Brain microvascular endothelial cell (primary cell): ENCODE data around the gene SLC39A7.

ENCODE experiments used
- DNase-seq: peaks from one replicate; pipeline ENCODE4 v3.0.0-alpha.2; 2020
- H3K27ac ChIP-seq: fragments of 250-450 bp; sonication (Bioruptor Pico); 2 replicates; pipeline ENCODE4 v1.5.1; 2020; ENCODE audit warnings: mild to moderate bottlenecking, moderate library complexity
- H3K27me3 ChIP-seq: fragments of 250-450 bp; sonication (Bioruptor Pico); replicated peaks from 2 replicates; pipeline ENCODE4 v1.5.1; 2020; ENCODE audit warnings: mild to moderate bottlenecking
- H3K36me3 ChIP-seq: fragments of 250-450 bp; sonication (Bioruptor Pico); replicated peaks from 2 replicates; pipeline ENCODE4 v1.5.1; 2020; ENCODE audit warnings: mild to moderate bottlenecking
- H3K4me3 ChIP-seq: 2 replicates; pipeline ENCODE4 v1.5.1; 2011; ENCODE audit warnings: low read depth, mild to moderate bottlenecking, control low read depth, low read length, moderate library complexity
- in situ Hi-C: cut with HindIII; loops from 2 replicates; pipeline ENCODE4 v1.10.0; 2017; ENCODE audit warnings: low sequenced_read_pairs, low pct_ligation_motif_present
- TF ChIP-seq, protein P1 (sequence below): IDR thresholded peaks from 2 replicates; pipeline ENCODE4 v1.5.1; 2011; ENCODE audit warnings: low read depth, mild to moderate bottlenecking, moderate library complexity, low read length, control low read depth, inconsistent platforms; ENCODE audit errors: missing control alignments

The SLC39A7 gene

GRCh38 chr6:33164665-33165373, 35.8 kb upstream of the SLC39A7 start:
- no peaks in the 10 kb centered on the region for H3K27me3 ChIP-seq
- no peak overlapping the region for H3K4me3 ChIP-seq
- H3K36me3 ChIP-seq, result no peaks in the 10 kb centered on the region
- DNase-seq, result no peak
- H3K27ac ChIP-seq, result no peak overlapping the region
- TF ChIP-seq, protein P1, sequence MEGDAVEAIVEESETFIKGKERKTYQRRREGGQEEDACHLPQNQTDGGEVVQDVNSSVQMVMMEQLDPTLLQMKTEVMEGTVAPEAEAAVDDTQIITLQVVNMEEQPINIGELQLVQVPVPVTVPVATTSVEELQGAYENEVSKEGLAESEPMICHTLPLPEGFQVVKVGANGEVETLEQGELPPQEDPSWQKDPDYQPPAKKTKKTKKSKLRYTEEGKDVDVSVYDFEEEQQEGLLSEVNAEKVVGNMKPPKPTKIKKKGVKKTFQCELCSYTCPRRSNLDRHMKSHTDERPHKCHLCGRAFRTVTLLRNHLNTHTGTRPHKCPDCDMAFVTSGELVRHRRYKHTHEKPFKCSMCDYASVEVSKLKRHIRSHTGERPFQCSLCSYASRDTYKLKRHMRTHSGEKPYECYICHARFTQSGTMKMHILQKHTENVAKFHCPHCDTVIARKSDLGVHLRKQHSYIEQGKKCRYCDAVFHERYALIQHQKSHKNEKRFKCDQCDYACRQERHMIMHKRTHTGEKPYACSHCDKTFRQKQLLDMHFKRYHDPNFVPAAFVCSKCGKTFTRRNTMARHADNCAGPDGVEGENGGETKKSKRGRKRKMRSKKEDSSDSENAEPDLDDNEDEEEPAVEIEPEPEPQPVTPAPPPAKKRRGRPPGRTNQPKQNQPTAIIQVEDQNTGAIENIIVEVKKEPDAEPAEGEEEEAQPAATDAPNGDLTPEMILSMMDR, result no peak
- in situ Hi-C loops, result no loop called here

GRCh38 chr6:33165581-33166258, 34.9 kb upstream of the SLC39A7 start:
- no peaks in the 10 kb centered on the region for H3K36me3 ChIP-seq
- no peak overlapping the region for H3K27ac ChIP-seq
- in situ Hi-C loops, result no loop called here
- H3K4me3 ChIP-seq, result no peak overlapping the region
- TF ChIP-seq, protein P1, result no peak
- H3K27me3 ChIP-seq, result no peaks in the 10 kb centered on the region
- no peak for DNase-seq

- no peak for DNase-seq
- in situ Hi-C loops, result no loop called here
- no peaks in the 10 kb centered on the region for H3K36me3 ChIP-seq
- no peak overlapping the region for H3K27ac ChIP-seq
- H3K27me3 ChIP-seq, result no peaks in the 10 kb centered on the region
- H3K4me3 ChIP-seq, result no peak overlapping the region
- TF ChIP-seq, protein P1, result no peak
Observed at GRCh38 chr6:33166363-33166762, 34.3 kb upstream of the SLC39A7 start.

- DNase-seq, result no peak
- no peak overlapping the region for H3K27ac ChIP-seq
- H3K4me3 ChIP-seq, result no peak overlapping the region
- H3K36me3 ChIP-seq, result no peaks in the 10 kb centered on the region
- TF ChIP-seq, protein P1, result no peak
- in situ Hi-C loops, result no loop called here
- no peaks in the 10 kb centered on the region for H3K27me3 ChIP-seq
Observed at GRCh38 chr6:33166811-33167210, 33.9 kb upstream of the SLC39A7 start.

- in situ Hi-C loops, result no loop called here
- no peak overlapping the region for H3K4me3 ChIP-seq
- DNase-seq, result no peak
- no peak overlapping the region for H3K27ac ChIP-seq
- TF ChIP-seq, protein P1, result no peak
- H3K27me3 ChIP-seq, result no peaks in the 10 kb centered on the region
- no peaks in the 10 kb centered on the region for H3K36me3 ChIP-seq
Observed at GRCh38 chr6:33167374-33168283, 33.0 kb upstream of the SLC39A7 start.
